Activated T-cell treated with anti-CD3 and anti-CD28 coated beads, Interleukin-2, amount 50 U/mL, for 4 hours (primary cell): ENCODE measurements around the gene SGF29. TPM values are rescaled to one million over a fixed set of nuclear protein-coding genes. Genes with fewer than 3 reads are reported as not detected.
A peak's percentile ranks its signal among the peaks of the same experiment; 100 is the strongest.
"Not testable (repeated sequence)": the region's sequence is repeated elsewhere in the genome, so short reads cannot be mapped to it uniquely, and the experiment has no call there.

ENCODE experiments used
- ATAC-seq, 2 donors: fragments of 200-7000 bp; cut with Tn5 transposase; one replicate each; pipeline ENCODE4 v1.10.0; 2021
- DNase-seq: peaks from one replicate; pipeline ENCODE4 v3.0.0-alpha.2; 2020
- H3K27me3 Mint-ChIP-seq: one replicate; pipeline ENCODE4 v1.8.0; 2021; ENCODE audit warnings: low read depth, mixed read lengths
- H3K36me3 Mint-ChIP-seq: one replicate; pipeline ENCODE4 v1.8.0; 2022; ENCODE audit warnings: mixed read lengths; ENCODE audit not compliant: insufficient read depth
- H3K4me1 Mint-ChIP-seq: one replicate; pipeline ENCODE4 v1.8.0; 2021; ENCODE audit warnings: low read depth, mixed read lengths
- H3K4me3 Mint-ChIP-seq: one replicate; pipeline ENCODE4 v1.8.0; 2021; ENCODE audit warnings: mild to moderate bottlenecking, moderate library complexity, mixed read lengths
- H3K9me3 Mint-ChIP-seq: one replicate; pipeline ENCODE4 v1.8.0; 2021; ENCODE audit warnings: mixed read lengths
- total RNA-seq, 3 donors: library from RNA; stranded (reverse); gene quantifications; one replicate each; pipeline ENCODE4 v1.2.1, GENCODE V29; 2021

The SGF29 gene
- total RNA-seq, 3 donors from 2014 or later, result 40.3 to 44.5 (median 42.1) TPM

DNA sequence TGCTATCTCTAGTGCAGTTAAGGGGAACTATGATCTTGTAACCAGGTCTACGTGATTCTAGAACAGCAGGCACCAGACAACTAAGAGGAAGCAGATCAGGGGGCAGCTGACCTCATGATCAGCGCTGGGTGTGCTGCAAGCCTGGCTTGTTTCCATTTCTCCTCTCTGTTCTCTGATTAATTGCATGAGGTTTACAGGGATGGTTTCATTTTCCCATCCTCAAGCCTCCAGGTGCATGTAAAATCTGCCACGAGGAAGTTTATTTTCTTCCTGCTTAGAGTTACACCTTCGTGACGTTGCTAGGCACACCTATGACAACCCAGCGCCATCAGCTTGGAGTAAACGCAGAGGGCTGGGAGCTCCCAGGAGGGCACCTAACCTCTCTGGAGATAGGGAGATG lies 10.6 kb upstream of the SGF29 start:
- no peak overlapping the region for H3K4me3 Mint-ChIP-seq
- DNase-seq, result no peak
- no peaks in the 10 kb centered on the region for H3K9me3 Mint-ChIP-seq
- H3K36me3 Mint-ChIP-seq, result no peaks in the 10 kb centered on the region
- no peaks in the 10 kb centered on the region for H3K4me1 Mint-ChIP-seq
- ATAC-seq, result no peak
- no peaks in the 10 kb centered on the region for H3K27me3 Mint-ChIP-seq

DNA sequence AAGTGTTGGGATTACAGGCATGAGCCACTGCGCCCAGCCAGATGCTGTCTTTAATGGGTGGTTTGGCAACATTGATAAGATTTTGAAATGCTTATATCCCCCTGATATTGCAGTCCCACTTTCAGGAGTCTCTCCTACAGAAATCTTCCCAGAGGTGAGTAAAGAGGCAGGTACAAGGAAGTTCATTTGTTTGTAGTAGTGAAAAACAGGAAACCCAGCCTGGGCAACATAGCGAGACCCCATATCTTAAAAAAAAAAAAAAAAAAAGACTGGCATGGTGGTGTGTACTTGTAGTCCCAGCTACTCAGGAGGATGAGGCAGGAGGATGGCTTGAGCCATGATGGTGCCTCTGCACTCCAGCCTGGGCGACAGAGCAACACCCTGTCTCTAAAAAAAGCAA lies 8.7 kb upstream of the SGF29 start:
- DNase-seq, result no peak
- Mint-ChIP-seq H3K9me3 (no peaks in the 10 kb centered on the region), H3K4me1 (peaks cover 5% of the 10 kb centered on the region), H3K27me3 (no peaks in the 10 kb centered on the region), H3K36me3 (no peaks in the 10 kb centered on the region), H3K4me3 (no peak overlapping the region)
- ATAC-seq, result no peak

GRCh38 chr16:28545964-28546363 lies 7.8 kb upstream of the SGF29 start:
- H3K4me3 Mint-ChIP-seq, H3K36me3 Mint-ChIP-seq, H3K9me3 Mint-ChIP-seq, ATAC-seq, H3K4me1 Mint-ChIP-seq, DNase-seq, H3K27me3 Mint-ChIP-seq: not testable (repeated sequence)

DNA sequence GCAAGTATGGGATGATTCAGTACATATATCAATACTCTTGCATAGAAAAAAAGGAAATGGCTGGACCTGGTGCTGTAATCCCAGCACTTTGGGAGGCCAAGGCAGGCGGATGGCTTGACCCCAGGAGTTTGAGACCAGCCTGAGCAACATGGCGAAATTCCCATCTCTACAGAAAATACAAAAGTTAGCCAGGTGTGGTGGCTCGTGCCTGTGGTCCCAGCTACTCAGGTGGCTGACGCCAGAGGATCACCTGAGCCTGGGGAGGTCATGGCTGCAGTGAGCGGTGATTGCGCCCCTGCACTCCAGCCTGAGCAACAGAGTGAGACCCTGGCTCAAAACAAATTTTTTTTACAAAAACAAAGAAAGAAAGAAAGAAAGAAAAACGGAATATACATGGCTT lies 7.1 kb upstream of the SGF29 start:
- Mint-ChIP-seq H3K4me3 (no peak overlapping the region), H3K4me1 (peaks cover 5% of the 10 kb centered on the region), H3K9me3 (no peaks in the 10 kb centered on the region), H3K36me3 (no peaks in the 10 kb centered on the region), H3K27me3 (no peaks in the 10 kb centered on the region)
- ATAC-seq (no peak), DNase-seq (no peak)

DNA sequence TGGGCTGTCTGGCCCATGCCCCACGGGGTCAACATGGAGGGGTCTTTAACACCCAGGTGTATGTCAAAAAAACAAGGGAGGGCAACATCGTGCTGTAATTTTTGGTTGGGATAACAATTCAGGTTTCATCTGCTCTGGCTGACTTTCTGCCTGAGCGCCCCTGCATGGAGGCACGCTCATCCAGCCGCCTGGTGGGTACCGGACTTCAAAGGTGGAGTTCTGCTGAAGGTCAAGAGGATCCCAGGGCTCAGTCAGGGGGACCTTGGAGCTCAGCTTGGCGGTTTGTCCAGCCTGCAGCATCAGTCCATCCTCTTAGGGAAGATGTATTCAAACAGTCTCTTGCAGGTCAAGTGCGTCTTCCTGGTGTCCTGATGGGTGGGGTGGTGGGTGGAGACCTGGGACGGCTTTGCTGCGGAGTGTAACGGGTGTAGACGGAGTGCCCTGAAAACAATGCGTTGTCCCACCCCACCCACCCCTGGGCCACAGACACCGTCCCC lies 5.4 kb upstream of the SGF29 start:
- DNase-seq, result no peak
- H3K27me3 Mint-ChIP-seq, result no peaks in the 10 kb centered on the region
- H3K9me3 Mint-ChIP-seq, result no peaks in the 10 kb centered on the region
- no peak for ATAC-seq
- no peak overlapping the region for H3K4me3 Mint-ChIP-seq
- H3K4me1 Mint-ChIP-seq, result peaks cover 5% of the 10 kb centered on the region
- no peaks in the 10 kb centered on the region for H3K36me3 Mint-ChIP-seq

- no peaks in the 10 kb centered on the region for H3K9me3 Mint-ChIP-seq
- no peak overlapping the region for H3K4me3 Mint-ChIP-seq
- ATAC-seq (no peak), DNase-seq (no peak)
- no peaks in the 10 kb centered on the region for H3K36me3 Mint-ChIP-seq
- H3K27me3 Mint-ChIP-seq, result no peaks in the 10 kb centered on the region
- peaks cover 10% of the 10 kb centered on the region for H3K4me1 Mint-ChIP-seq
These were observed 4.3 kb upstream of the SGF29 start for GRCh38 chr16:28549301-28549899.

- no peaks in the 10 kb centered on the region for H3K27me3 Mint-ChIP-seq
- ATAC-seq (no peak), DNase-seq (no peak)
- no peaks in the 10 kb centered on the region for H3K9me3 Mint-ChIP-seq
- peaks cover 27% of the 10 kb centered on the region for H3K4me1 Mint-ChIP-seq
- H3K36me3 Mint-ChIP-seq, result peaks cover 12% of the 10 kb centered on the region
- H3K4me3 Mint-ChIP-seq, result peak overlapping the region; percentile 89
These were observed 1.1 kb downstream of the SGF29 start for GRCh38 chr16:28554634-28555423.

DNA sequence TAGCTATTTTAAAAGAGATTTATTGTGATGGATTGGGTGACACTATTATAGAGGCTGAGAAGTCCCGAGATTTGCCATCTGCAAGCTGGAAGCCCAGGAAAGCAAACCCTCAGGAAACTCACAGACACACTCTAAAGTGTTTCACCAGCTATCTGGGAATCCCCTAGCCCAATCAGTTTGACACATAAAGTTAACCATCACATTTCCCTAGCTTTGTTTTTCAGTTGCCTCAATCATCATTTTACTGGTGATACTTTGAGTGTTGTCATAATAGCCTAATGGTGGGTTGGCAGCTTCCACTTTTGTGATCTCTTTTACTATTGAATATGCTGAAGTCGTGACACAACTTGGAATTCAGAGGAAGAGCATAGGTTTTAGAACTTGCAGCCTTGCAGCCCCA lies 1.8 kb downstream of the SGF29 start:
- Mint-ChIP-seq H3K27me3 (no peaks in the 10 kb centered on the region), H3K9me3 (no peaks in the 10 kb centered on the region), H3K4me3 (no peak overlapping the region), H3K36me3 (peaks cover 12% of the 10 kb centered on the region), H3K4me1 (peaks cover 28% of the 10 kb centered on the region)
- ATAC-seq (peak; percentile 25 to 29), DNase-seq (no peak)

DNA sequence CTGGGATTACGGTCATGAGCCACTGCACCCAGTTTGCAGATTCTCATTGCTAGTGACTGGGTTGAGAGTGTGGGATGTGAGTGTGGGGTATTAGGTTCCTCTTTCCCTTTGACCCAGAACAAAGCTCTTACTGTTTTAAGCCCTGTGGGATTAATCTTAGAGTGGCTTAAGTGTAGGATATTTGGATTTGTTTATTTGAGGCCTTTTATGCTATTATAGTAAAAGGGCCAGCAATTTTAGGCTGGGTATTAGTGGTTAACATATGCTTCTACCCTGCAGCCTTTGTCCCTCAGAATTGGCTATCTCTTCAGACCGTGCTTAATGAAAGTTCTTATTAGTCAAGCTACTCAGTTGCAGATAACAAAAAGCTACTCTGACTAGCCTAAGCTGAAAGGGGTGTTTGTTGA lies 3.2 kb downstream of the SGF29 start:
- no peak overlapping the region for H3K4me3 Mint-ChIP-seq
- peaks cover 32% of the 10 kb centered on the region for H3K4me1 Mint-ChIP-seq
- no peaks in the 10 kb centered on the region for H3K27me3 Mint-ChIP-seq
- DNase-seq (no peak), ATAC-seq (no peak)
- no peaks in the 10 kb centered on the region for H3K9me3 Mint-ChIP-seq
- peaks cover 12% of the 10 kb centered on the region for H3K36me3 Mint-ChIP-seq

DNA sequence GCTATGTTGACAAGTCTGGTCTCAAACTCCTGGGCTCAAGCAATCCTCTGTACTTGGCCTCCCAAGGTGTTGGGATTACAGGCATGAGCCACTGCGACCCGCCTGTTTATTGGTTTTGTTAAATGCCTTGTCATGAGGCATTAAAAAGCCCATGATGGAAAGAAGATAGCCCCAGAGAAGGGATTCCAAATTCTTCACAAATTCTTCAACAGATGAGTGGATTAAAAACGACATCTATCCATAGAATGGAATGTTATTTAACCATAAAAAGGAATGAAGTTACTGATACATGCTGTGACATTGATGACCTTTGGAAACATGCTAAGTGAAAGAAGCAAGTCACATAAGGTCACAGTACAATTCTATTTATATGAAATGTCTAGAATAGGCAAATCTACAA lies 4.7 kb downstream of the SGF29 start:
- ATAC-seq, result no peak
- Mint-ChIP-seq H3K36me3 (peaks cover 12% of the 10 kb centered on the region), H3K9me3 (no peaks in the 10 kb centered on the region), H3K4me1 (peaks cover 38% of the 10 kb centered on the region), H3K4me3 (no peak overlapping the region), H3K27me3 (no peaks in the 10 kb centered on the region)
- DNase-seq, result no peak

DNA sequence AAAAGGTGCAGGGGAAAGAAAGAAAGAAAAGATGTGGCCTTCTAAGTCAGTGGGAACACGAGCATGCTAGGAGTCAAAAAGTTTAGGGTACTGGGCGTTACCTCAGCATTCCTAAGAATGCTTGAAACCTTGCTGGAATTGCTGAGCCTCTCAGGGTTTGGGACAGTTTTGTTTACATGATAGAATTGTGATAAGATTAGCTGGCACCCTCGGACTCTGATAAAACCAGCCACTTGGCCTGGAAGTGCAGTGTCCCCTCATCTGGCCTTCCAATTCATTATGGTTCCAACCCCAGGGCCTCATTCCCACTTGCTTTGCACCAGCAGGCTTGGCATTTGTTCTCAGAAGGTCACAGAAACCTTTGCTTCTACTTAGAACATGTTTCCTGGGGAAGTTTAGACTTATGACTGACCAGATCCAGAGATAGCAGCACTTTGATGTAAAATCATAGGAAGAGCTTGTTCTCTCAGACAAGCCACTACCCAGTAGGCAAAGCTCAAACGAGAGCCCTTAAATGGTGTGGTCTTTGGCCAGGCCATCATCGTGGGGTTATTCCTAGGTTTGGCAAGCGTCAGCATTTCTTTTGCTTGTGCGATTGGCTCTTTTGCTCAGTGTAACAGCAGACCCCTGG lies 8.0 kb downstream of the SGF29 start:
- Mint-ChIP-seq H3K36me3 (peaks cover 18% of the 10 kb centered on the region), H3K4me1 (peaks cover 26% of the 10 kb centered on the region)
- no peak for ATAC-seq

GRCh38 chr16:28562199-28562598 lies 8.5 kb downstream of the SGF29 start:
- DNase-seq, result no peak
- H3K36me3 Mint-ChIP-seq, result peaks cover 18% of the 10 kb centered on the region
- no peaks in the 10 kb centered on the region for H3K27me3 Mint-ChIP-seq
- H3K4me3 Mint-ChIP-seq, result no peak overlapping the region
- peaks cover 6% of the 10 kb centered on the region for H3K9me3 Mint-ChIP-seq
- no peak for ATAC-seq
- H3K4me1 Mint-ChIP-seq, result peaks cover 22% of the 10 kb centered on the region

More for the DNA sequence above, 8.0 kb downstream of the SGF29 start:
- no peak overlapping the region for H3K4me3 Mint-ChIP-seq
- no peak for DNase-seq
- H3K27me3 Mint-ChIP-seq, result no peaks in the 10 kb centered on the region
- H3K9me3 Mint-ChIP-seq, result peaks cover 4% of the 10 kb centered on the region

GRCh38 chr16:28563218-28563617 lies 9.5 kb downstream of the SGF29 start:
- peaks cover 20% of the 10 kb centered on the region for H3K36me3 Mint-ChIP-seq
- H3K4me1 Mint-ChIP-seq, result peaks cover 22% of the 10 kb centered on the region
- H3K4me3 Mint-ChIP-seq, result no peak overlapping the region
- DNase-seq (no peak), ATAC-seq (no peak)
- no peaks in the 10 kb centered on the region for H3K27me3 Mint-ChIP-seq
- peaks cover 11% of the 10 kb centered on the region for H3K9me3 Mint-ChIP-seq

DNA sequence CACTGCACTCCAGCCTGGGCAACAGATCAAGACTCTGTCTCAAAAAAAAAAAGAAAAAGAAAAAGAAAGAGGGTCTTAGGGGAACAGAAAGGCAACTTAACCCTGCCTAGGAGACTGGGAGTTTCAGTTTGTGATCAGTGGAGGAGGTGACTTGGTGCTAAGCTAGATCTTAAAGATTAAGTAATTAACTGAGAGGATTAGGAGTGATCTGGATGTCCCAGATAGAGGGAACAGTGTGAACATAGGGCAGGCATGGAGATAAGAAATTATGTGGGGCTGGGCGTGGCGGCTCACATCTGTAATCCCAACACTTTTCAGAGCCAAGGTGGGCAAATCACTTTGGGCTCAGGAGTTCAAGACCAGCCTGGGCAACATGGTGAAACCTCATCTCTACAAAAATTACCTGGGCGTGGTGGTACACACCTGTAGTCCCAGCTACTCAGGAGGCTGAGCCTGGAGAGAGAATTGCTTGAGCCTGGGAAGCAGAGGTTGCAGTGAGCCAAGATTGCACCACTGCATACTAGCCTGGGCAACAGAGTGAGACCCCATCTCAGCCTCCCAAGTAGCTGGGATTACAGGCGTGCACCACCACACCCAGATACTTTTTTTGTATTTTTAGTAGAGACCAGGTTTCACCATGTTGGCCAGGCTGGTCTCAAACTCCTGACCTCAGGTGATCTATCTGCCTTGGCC lies 12.7 kb downstream of the SGF29 start:
- Mint-ChIP-seq H3K36me3 (peaks cover 14% of the 10 kb centered on the region), H3K9me3 (peaks cover 11% of the 10 kb centered on the region), H3K4me1 (peaks cover 21% of the 10 kb centered on the region)
- not testable (repeated sequence) for DNase-seq, H3K4me3 Mint-ChIP-seq, ATAC-seq, H3K27me3 Mint-ChIP-seq
